Measurements from ENCODE around the gene RAD51B.

DNA sequence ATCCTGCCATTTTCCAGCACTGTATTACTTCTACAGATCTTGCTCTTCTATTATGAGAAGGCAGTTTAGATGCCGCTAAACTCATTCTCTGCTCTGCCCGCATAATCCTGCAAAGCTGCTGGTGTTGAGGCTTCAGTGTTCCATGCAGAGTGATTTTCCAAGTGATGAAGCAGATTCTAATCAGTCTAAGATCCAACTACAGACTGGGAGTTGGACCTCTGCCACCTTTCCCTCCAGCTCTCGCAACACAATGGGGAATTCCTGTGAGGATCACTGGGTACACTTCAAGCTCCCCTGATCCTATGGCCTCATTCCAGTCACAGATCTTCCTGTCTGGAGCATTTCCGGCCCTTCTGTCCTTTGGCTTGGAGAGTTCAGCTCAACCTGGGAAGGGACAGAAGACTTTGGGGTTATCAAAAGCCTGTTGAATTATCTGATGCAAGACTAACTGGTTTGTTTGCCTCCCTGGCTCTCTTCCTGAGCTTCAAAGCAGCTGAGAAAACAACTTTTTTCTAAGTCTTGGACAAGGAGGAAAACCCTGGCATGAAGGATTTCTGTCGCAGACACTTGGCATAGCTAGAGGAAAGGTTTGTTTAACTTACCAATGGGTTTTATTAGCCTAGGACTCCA lies 639.4 kb downstream of the RAD51B start:
- TF ChIP-seq TAF1 (IDR thresholded peaks at IDR 0.05; ENCODE audit: borderline replicate concordance, low read depth, low read length), result no peak
- no peak for TF ChIP-seq POLR2A (IDR thresholded peaks at IDR 0.05; ENCODE audit: low read depth, low read length)

Data from GM12892 (cell line).